Stomach (tissue), 9 donors: ENCODE measurements around the gene OLIG1. TPM values are rescaled to one million over a fixed set of nuclear protein-coding genes. Genes with fewer than 3 reads are reported as not detected.
A peak's percentile ranks its signal among the peaks of the same experiment; 100 is the strongest.

Experiments used
- DNase-seq, 2 donors: peaks; one replicate each; pipeline versions ENCODE4 v3.0.0 to v3.0.0-alpha.2; 2013 to 2019
- H3K27ac ChIP-seq, 5 donors: fragments of 200-600 bp in 4 of 5; sonication (generic) in 4 of 5; one replicate each; pipeline ENCODE4 v1.5.1; 2013 to 2019; ENCODE audit warnings: mild to moderate bottlenecking in 1 of 5, moderate library complexity in 1 of 5
- H3K27me3 ChIP-seq, 3 donors: fragments of 200-600 bp; sonication (generic); one replicate each; pipeline ENCODE4 v1.5.1; 2017 to 2019; ENCODE audit warnings: mixed run types in 1 of 3
- H3K36me3 ChIP-seq, 4 donors: fragments of 200-600 bp; sonication (generic); 1 replicate in 3 of 4; 2 replicates in 1 of 4; pipeline ENCODE4 v1.5.1; 2016 to 2019
- H3K4me1 ChIP-seq, 4 donors: fragments of 200-600 bp; sonication (generic); one replicate each; pipeline ENCODE4 v1.5.1; 2016 to 2019
- H3K4me3 ChIP-seq, 4 donors: fragments of 200-600 bp; sonication (generic) in 3 of 4; one replicate each; pipeline ENCODE4 v1.5.1; 2016 to 2019; ENCODE audit warnings: mild to moderate bottlenecking in 1 of 4
- H3K9me3 ChIP-seq, 4 donors: fragments of 200-600 bp; sonication (generic); one replicate each; pipeline ENCODE4 v1.5.1; 2016 to 2019
- EP300 ChIP-seq: sonication (generic); formaldehyde crosslinking; IDR thresholded peaks from one replicate; pipeline ENCODE4 v1.6.1; 2017; ENCODE audit warnings: antibody characterized with exemption
- POLR2A ChIP-seq, 4 donors: fragments of 450-650 bp; IDR thresholded peaks; one replicate each; pipeline ENCODE4 v1.6.1; 2016; ENCODE audit warnings: antibody characterized with exemption in 4 of 4, control low read depth in 2 of 4, mild to moderate bottlenecking in 1 of 4, moderate library complexity in 1 of 4
- POLR2AphosphoS5 ChIP-seq, 3 donors: sonication (generic); formaldehyde crosslinking; IDR thresholded peaks; one replicate each; pipeline ENCODE4 v1.6.1; 2016; ENCODE audit warnings: antibody characterized with exemption in 3 of 3
- WGBS, 5 donors: extraction: QIAGEN DNeasy Blood & Tissue Kit in 3 of 5; methylation state at CpG; one replicate each; pipeline versions ENCODE4 v1.1.5 to v1.1.7; 2013 to 2018; 5-methylcytosine and 5-hydroxymethylcytosine counted together
- intact Hi-C: fragments of 100-400 bp; cut with DNase I; formaldehyde crosslinking; loops from one replicate; pipeline ENCODE4 v1.15.1; 2023; ENCODE audit warnings: low total_unique reads
- polyA plus RNA-seq, 3 donors: library from polyadenylated mRNA; stranded (reverse); fragments of 200-250 nt; gene quantifications; one replicate each; pipeline ENCODE4 v1.2.3, GENCODE V29; 2013
- total RNA-seq, 5 donors: library from RNA; depleted of rRNA; stranded (reverse); fragments of >200 nt; gene quantifications; one replicate each; pipeline versions ENCODE4 v1.1.0 to v1.2.3, GENCODE V29; 2014 to 2016
- TF ChIP-seq, protein P1 (sequence below), 7 experiments: fragments of 450-650 bp in 4 of 7; fragments of 200-600 bp in 3 of 7; sonication (generic) in 3 of 7; IDR thresholded peaks; one replicate each; pipeline ENCODE4 v1.5.1; 2016 to 2019; ENCODE audit warnings: antibody characterized with exemption in 7 of 7, control low read depth in 2 of 7, mild to moderate bottlenecking in 1 of 7
- donor health status: healthy with polysubstance abuse.
- donor health status: Bipolar disorder and iron deficiency.
- donor health status: healthy.

The OLIG1 gene
- total and polyA plus RNA-seq, 8 donors, result not detected

DNA sequence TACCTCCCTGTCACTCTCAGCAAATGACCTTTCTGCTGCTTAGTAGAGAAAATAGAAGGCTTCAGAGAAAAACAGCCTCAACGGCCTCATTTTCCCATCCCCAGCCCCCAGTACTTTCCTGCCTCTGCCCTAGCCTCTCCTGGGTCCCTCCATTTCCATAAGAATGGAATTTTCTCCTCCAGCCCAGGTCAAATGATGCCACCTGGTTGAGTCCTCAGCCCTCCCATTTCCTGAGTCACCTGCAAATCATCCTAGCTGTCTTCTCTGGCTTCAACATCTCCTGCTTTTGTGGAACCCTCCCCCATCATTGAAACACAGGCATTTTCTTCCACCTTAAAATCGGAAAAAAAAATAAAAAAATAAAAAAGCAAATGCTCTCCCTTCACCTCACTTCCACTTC, 35.1 kb downstream of the OLIG1 start:
- 25 to 42% (median 33%) methylated on average over 2 of the region's 2 CpGs for WGBS, 5 donors
- no peak overlapping the region for H3K4me3 ChIP-seq
- peaks cover 0 to 9% (median 6%) of the 10 kb centered on the region in 4 donors for H3K4me1 ChIP-seq
- peaks cover 3 to 72% (median 31%) of the 10 kb centered on the region in 3 donors for H3K27me3 ChIP-seq
- peaks cover 0 to 5% (median 0%) of the 10 kb centered on the region in 4 donors for H3K9me3 ChIP-seq
- intact Hi-C loops, result no loop called here
- no peaks in the 10 kb centered on the region for H3K36me3 ChIP-seq
- TF ChIP-seq POLR2AphosphoS5 (IDR thresholded peaks at IDR 0.05), result no peak
- TF ChIP-seq EP300, result no peak
- TF ChIP-seq, protein P1, sequence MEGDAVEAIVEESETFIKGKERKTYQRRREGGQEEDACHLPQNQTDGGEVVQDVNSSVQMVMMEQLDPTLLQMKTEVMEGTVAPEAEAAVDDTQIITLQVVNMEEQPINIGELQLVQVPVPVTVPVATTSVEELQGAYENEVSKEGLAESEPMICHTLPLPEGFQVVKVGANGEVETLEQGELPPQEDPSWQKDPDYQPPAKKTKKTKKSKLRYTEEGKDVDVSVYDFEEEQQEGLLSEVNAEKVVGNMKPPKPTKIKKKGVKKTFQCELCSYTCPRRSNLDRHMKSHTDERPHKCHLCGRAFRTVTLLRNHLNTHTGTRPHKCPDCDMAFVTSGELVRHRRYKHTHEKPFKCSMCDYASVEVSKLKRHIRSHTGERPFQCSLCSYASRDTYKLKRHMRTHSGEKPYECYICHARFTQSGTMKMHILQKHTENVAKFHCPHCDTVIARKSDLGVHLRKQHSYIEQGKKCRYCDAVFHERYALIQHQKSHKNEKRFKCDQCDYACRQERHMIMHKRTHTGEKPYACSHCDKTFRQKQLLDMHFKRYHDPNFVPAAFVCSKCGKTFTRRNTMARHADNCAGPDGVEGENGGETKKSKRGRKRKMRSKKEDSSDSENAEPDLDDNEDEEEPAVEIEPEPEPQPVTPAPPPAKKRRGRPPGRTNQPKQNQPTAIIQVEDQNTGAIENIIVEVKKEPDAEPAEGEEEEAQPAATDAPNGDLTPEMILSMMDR (IDR thresholded peaks at IDR 0.05), result no peak
- TF ChIP-seq POLR2A (IDR thresholded peaks at IDR 0.05), result no peak
- no peak overlapping the region for H3K27ac ChIP-seq
- DNase-seq, result no peak

DNA sequence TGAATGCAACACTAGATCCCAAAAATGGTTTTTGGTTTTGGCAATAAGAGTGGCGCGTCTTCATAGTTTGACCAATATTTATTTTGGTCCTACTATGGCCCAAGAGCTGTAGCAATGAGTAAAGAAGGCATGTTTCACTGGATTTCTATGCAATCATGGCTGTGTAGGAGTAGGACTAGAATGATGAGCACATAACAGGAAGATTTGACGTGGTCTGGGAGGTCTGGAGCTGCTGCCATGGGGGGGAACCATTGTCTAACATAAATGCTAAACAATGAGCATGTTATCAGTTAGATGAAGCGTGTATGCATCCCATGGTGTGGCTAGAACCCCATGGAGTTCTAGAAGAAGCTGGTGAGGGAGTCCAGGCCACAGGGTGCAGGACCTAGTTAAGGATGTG, 38.3 kb downstream of the OLIG1 start:
- no peak for DNase-seq
- Histone ChIP-seq H3K36me3 (no peaks in the 10 kb centered on the region), H3K4me1 (peaks cover 0 to 9% (median 6%) of the 10 kb centered on the region in 4 donors), H3K4me3 (no peak overlapping the region), H3K9me3 (peaks cover 0 to 5% (median 0%) of the 10 kb centered on the region in 4 donors), H3K27me3 (peaks cover 6 to 82% (median 51%) of the 10 kb centered on the region in 3 donors), H3K27ac (no peak overlapping the region)
- TF ChIP-seq EP300 (no peak), POLR2A (IDR thresholded peaks at IDR 0.05) (no peak), POLR2AphosphoS5 (IDR thresholded peaks at IDR 0.05) (no peak)
- TF ChIP-seq, protein P1 (IDR thresholded peaks at IDR 0.05), result no peak
- WGBS, 5 donors, result 75 to 85% (median 81%) methylated on average over 4 of the region's 4 CpGs
- intact Hi-C loops, result no loop called here

DNA sequence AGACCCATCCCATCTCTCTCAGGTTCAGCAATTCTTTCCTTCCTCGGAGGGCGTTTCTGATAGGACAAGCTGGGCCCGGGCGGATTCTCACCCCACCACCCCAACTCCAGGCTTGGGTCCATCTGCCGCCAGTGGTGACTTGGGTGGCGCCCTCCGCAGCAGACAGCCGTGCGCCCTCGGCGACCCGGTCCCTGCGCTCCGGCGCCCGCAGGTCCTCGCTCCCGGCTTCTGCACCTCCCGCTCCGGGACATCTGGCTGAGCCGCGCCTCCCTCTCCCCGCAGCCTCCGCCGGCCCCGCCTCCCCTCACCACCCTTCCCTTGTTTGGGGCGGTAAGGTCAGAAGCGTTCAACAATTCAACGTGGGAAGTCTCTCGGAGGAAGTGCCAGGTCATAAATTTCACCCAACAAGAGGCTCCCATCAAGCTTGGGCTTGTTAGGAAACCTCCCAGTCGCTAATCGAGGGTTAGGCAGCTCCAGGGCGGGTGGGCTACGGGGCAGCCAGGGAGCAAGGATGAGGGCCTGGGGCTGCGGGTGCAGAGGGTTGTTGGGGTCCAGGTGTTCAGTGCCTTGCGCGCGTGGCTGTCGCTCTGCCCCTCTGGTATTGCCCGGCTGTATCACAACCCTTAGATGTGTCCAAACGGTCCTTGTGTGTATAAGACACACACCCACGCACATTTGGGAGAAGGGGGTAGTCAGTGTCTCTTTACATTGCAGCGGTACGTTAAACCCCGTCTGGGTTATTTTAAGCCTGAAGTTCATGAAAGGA, 39.8 kb downstream of the OLIG1 start:
- Histone ChIP-seq H3K27ac (no peak overlapping the region), H3K4me3 (peak overlapping the region in 1 of 4 donors; percentile 16), H3K36me3 (no peaks in the 10 kb centered on the region), H3K4me1 (peaks cover 0 to 9% (median 6%) of the 10 kb centered on the region in 4 donors), H3K27me3 (peaks cover 6 to 87% (median 50%) of the 10 kb centered on the region in 3 donors), H3K9me3 (no peaks in the 10 kb centered on the region)
- no peak for TF ChIP-seq POLR2A (IDR thresholded peaks at IDR 0.05)
- TF ChIP-seq, protein P1 (IDR thresholded peaks at IDR 0.05), result no peak
- TF ChIP-seq EP300, result no peak
- TF ChIP-seq POLR2AphosphoS5 (IDR thresholded peaks at IDR 0.05), result no peak
- WGBS, 5 donors, result 6 to 12% (median 11%) methylated on average over 34 to 45 of the region's 45 CpGs
- peak in 1 of 2 donors; percentile 48 for DNase-seq
- intact Hi-C loops, result no loop called here

DNA sequence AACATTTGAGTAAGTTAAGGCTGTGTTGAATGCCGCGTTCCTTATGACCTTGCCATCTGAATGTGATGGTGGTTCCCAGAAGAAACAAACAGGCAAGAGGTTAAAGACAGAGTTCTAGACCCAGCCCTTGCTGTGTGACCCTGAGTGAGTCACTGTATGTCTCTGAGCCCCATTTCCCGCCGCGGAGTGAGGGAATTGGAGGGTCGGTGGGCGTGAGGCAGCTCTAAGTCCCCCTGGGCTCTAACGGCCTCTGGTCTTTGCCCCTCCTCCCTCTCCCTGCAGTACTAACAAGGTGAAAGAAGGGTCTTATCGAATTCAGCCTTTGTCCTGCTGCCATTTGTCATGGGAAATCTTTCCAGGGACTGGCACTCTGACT, 40.4 kb downstream of the OLIG1 start:
- peaks cover 6 to 87% (median 51%) of the 10 kb centered on the region in 3 donors for H3K27me3 ChIP-seq
- intact Hi-C loops, result no loop called here

More for the DNA sequence above, 40.4 kb downstream of the OLIG1 start:
- WGBS, 5 donors, result 51 to 67% (median 59%) methylated on average over 9 of the region's 9 CpGs
- H3K4me3 ChIP-seq, result no peak overlapping the region
- TF ChIP-seq, protein P1 (IDR thresholded peaks at IDR 0.05), result no peak
- no peak for TF ChIP-seq EP300
- TF ChIP-seq POLR2AphosphoS5 (IDR thresholded peaks at IDR 0.05), result no peak
- TF ChIP-seq POLR2A (IDR thresholded peaks at IDR 0.05), result no peak
- no peak overlapping the region for H3K27ac ChIP-seq
- DNase-seq, result no peak
- H3K4me1 ChIP-seq, result peaks cover 0 to 9% (median 6%) of the 10 kb centered on the region in 4 donors
- no peaks in the 10 kb centered on the region for H3K9me3 ChIP-seq
- H3K36me3 ChIP-seq, result no peaks in the 10 kb centered on the region
